CD14-positive monocyte (primary cell): ENCODE measurements around the gene ITGA11. TPM values are rescaled to one million over a fixed set of nuclear protein-coding genes. Genes with fewer than 3 reads are reported as not detected.

Source experiments
- DNase-seq, 3 donors: peaks; one replicate each; pipeline ENCODE4 v3.0.0-alpha.2; 2011 to 2022
- H2AFZ ChIP-seq: 2 replicates; pipeline ENCODE4 v1.6.0; 2012; ENCODE audit warnings: mild to moderate bottlenecking, low read depth, low read length, inconsistent platforms; ENCODE audit not compliant: insufficient read depth, poor library complexity, severe bottlenecking
- H3K27ac ChIP-seq, 2 donors: 1 replicate in 1 of 2; 2 replicates in 1 of 2; pipeline ENCODE4 v1.5.1; 2012 to 2013; ENCODE audit warnings: low read length in 2 of 2, control low read depth in 1 of 2, inconsistent platforms in 1 of 2, low read depth in 1 of 2, mild to moderate bottlenecking in 1 of 2
- H3K27me3 ChIP-seq, 2 donors: one replicate each; pipeline versions ENCODE4 v1.6.0 to v1.6.1; 2011 to 2013; ENCODE audit warnings: low read length in 2 of 2; ENCODE audit not compliant: control insufficient read depth in 2 of 2, insufficient read depth in 2 of 2
- H3K36me3 ChIP-seq, 2 donors: replicated peaks in 1 of 2; 1 replicate in 1 of 2; 2 replicates in 1 of 2; pipeline versions ENCODE4 v1.5.1 to v1.6.1; 2012 to 2013; ENCODE audit warnings: low read length in 2 of 2, control low read depth in 1 of 2, inconsistent platforms in 1 of 2, mild to moderate bottlenecking in 1 of 2; ENCODE audit not compliant: insufficient read depth in 2 of 2, control insufficient read depth in 1 of 2
- H3K4me1 ChIP-seq, 2 donors: 1 replicate in 1 of 2; 2 replicates in 1 of 2; pipeline versions ENCODE4 v1.5.1 to v1.6.1; 2012 to 2013; ENCODE audit warnings: low read length in 2 of 2, control low read depth in 1 of 2, inconsistent platforms in 1 of 2, mild to moderate bottlenecking in 1 of 2, moderate library complexity in 1 of 2; ENCODE audit not compliant: insufficient read depth in 2 of 2, control insufficient read depth in 1 of 2
- H3K4me2 ChIP-seq: replicated peaks from 2 replicates; pipeline ENCODE3; 2012; ENCODE audit warnings: low read length, moderate library complexity, mild to moderate bottlenecking; ENCODE audit not compliant: poor library complexity, severe bottlenecking; ENCODE audit errors: extremely low read depth
- H3K4me3 ChIP-seq, 3 experiments: fragments of 200-600 bp in 1 of 3; sonication (generic) in 1 of 3; replicated peaks in 1 of 3; 1 replicate in 2 of 3; 2 replicates in 1 of 3; pipeline ENCODE4 v1.5.1; 2011 to 2013; ENCODE audit warnings: low read length in 3 of 3, mild to moderate bottlenecking in 3 of 3, control low read depth in 2 of 3, low read depth in 2 of 3, inconsistent platforms in 1 of 3, moderate library complexity in 1 of 3
- H3K79me2 ChIP-seq: 2 replicates; pipeline ENCODE4 v1.6.0; 2012; ENCODE audit warnings: mild to moderate bottlenecking, control low read depth, inconsistent platforms, low read length, moderate library complexity; ENCODE audit not compliant: insufficient read depth
- H3K9ac ChIP-seq: 2 replicates; pipeline ENCODE4 v1.6.0; 2017; ENCODE audit warnings: low read length, mild to moderate bottlenecking; ENCODE audit not compliant: insufficient read depth, poor library complexity, severe bottlenecking
- H3K9me3 ChIP-seq, 2 donors: replicated peaks in 1 of 2; 1 replicate in 1 of 2; 2 replicates in 1 of 2; pipeline versions ENCODE4 v1.5.1 to v1.6.1; 2012 to 2013; ENCODE audit warnings: low read length in 2 of 2, control low read depth in 1 of 2; ENCODE audit not compliant: control insufficient read depth in 1 of 2, insufficient read depth in 1 of 2
- H4K20me1 ChIP-seq: 2 replicates; pipeline ENCODE4 v1.6.0; 2012; ENCODE audit warnings: mild to moderate bottlenecking, low read length, control low read depth, moderate library complexity; ENCODE audit not compliant: insufficient read depth
- H3K27ac Mint-ChIP-seq, 7 donors: one replicate each; pipeline ENCODE4 v1.8.0; 2020; ENCODE audit warnings: mild to moderate bottlenecking in 7 of 7, mixed read lengths in 7 of 7, moderate library complexity in 6 of 7, inconsistent platforms in 2 of 7
- H3K27me3 Mint-ChIP-seq, 3 donors: one replicate each; pipeline ENCODE4 v1.8.0; 2021 to 2022; ENCODE audit warnings: low read depth in 3 of 3, mild to moderate bottlenecking in 3 of 3, mixed read lengths in 3 of 3, moderate library complexity in 3 of 3, inconsistent platforms in 1 of 3
- H3K36me3 Mint-ChIP-seq, 2 donors: one replicate each; pipeline ENCODE4 v1.8.0; 2020; ENCODE audit warnings: mixed read lengths in 2 of 2, inconsistent platforms in 1 of 2, mild to moderate bottlenecking in 1 of 2
- H3K4me1 Mint-ChIP-seq: one replicate; pipeline ENCODE4 v1.8.0; 2020; ENCODE audit warnings: mild to moderate bottlenecking, mixed read lengths
- H3K4me3 Mint-ChIP-seq, 2 donors: one replicate each; pipeline ENCODE4 v1.8.0; 2020; ENCODE audit warnings: mild to moderate bottlenecking in 2 of 2, mixed read lengths in 2 of 2, moderate library complexity in 1 of 2
- H3K9me3 Mint-ChIP-seq, 7 donors: one replicate each; pipeline ENCODE4 v1.8.0; 2020 to 2022; ENCODE audit warnings: mixed read lengths in 7 of 7, mild to moderate bottlenecking in 6 of 7, moderate library complexity in 6 of 7, inconsistent platforms in 2 of 7
- WGBS: methylation state at CpG from one replicate; pipeline ENCODE4 v1.1.5; 2013; ENCODE audit warnings: missing lambda C conversion rate; ENCODE audit not compliant: insufficient coverage; 5-methylcytosine and 5-hydroxymethylcytosine counted together
- intact Hi-C, 2 donors: fragments of 100-400 bp; cut with micrococcal nuclease; formaldehyde crosslinking; loops; one replicate each; pipeline versions ENCODE4 v1.15.0 to v1.15.1; 2023
- polyA plus RNA-seq, 3 donors: library from polyadenylated mRNA; depleted of rRNA in 1 of 3; unstranded in 2 of 3; stranded (reverse) in 1 of 3; fragments of 300-500 nt in 2 of 3; fragments of >200 nt in 1 of 3; fragmentation: Illumina TruSeq in 2 of 3; gene quantifications; 1 replicate in 2 of 3; 2 replicates in 1 of 3; pipeline ENCODE4 v1.2.3, GENCODE V29; 2012 to 2021
- TF ChIP-seq, protein P1 (sequence below): fragments of 200-600 bp; IDR thresholded peaks from one replicate; pipeline ENCODE4 v1.8.0; 2022; ENCODE audit warnings: antibody characterized with exemption, mild to moderate bottlenecking

ITGA11 gene
- polyA plus RNA-seq, 3 donors = under 0.01 to 0.01 TPM; not detected in 1

DNA sequence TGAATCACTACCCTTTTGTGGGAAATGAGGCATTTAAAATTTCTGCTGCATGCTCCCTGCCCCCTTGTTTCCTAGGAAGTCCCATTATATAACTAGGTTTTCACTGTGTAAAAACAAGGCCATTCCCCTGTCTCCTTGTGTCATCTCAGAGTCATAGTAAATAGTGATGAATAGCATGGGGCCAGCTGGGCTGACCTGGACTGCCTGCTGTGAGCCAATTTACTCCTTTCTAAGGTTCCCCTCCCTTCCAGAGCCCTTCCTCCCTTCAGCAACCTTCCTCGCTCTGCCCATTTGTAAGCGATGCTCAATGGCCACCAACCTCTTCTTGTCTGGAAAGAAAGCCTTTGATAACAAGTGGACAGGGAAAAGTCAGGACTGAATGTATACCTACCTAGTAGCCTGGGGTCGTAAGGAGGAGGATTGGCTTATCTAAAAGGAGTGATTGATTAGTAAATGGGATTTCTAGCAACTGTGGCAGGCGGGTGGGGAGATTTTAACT lies 11.7 kb downstream of the ITGA11 start:
- WGBS = no CpG with 5 or more reads among the region's 4 CpGs
- no peaks in the 10 kb centered on the region for H3K4me1 ChIP-seq
- H3K9ac ChIP-seq = no peak overlapping the region
- Mint-ChIP-seq H3K27ac (no peak overlapping the region), H3K4me1 (peaks cover 6% of the 10 kb centered on the region), H3K9me3 (no peaks in the 10 kb centered on the region), H3K36me3 (no peaks in the 10 kb centered on the region), H3K4me3 (no peak overlapping the region), H3K27me3 (peaks cover 0 to 12% (median 3%) of the 10 kb centered on the region in 3 donors)
- TF ChIP-seq, protein P1, sequence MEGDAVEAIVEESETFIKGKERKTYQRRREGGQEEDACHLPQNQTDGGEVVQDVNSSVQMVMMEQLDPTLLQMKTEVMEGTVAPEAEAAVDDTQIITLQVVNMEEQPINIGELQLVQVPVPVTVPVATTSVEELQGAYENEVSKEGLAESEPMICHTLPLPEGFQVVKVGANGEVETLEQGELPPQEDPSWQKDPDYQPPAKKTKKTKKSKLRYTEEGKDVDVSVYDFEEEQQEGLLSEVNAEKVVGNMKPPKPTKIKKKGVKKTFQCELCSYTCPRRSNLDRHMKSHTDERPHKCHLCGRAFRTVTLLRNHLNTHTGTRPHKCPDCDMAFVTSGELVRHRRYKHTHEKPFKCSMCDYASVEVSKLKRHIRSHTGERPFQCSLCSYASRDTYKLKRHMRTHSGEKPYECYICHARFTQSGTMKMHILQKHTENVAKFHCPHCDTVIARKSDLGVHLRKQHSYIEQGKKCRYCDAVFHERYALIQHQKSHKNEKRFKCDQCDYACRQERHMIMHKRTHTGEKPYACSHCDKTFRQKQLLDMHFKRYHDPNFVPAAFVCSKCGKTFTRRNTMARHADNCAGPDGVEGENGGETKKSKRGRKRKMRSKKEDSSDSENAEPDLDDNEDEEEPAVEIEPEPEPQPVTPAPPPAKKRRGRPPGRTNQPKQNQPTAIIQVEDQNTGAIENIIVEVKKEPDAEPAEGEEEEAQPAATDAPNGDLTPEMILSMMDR = no peak
- DNase-seq = no peak
- H4K20me1 ChIP-seq = no peaks in the 10 kb centered on the region
- H3K4me3 ChIP-seq = no peak overlapping the region
- H3K27me3 ChIP-seq = no peaks in the 10 kb centered on the region
- no peaks in the 10 kb centered on the region for H3K36me3 ChIP-seq
- no peak overlapping the region for H3K4me2 ChIP-seq
- no peaks in the 10 kb centered on the region for H3K9me3 ChIP-seq
- H2AFZ ChIP-seq = no peak overlapping the region
- no peaks in the 10 kb centered on the region for H3K79me2 ChIP-seq
- intact Hi-C loops = no loop called here
- no peak overlapping the region for H3K27ac ChIP-seq

DNA sequence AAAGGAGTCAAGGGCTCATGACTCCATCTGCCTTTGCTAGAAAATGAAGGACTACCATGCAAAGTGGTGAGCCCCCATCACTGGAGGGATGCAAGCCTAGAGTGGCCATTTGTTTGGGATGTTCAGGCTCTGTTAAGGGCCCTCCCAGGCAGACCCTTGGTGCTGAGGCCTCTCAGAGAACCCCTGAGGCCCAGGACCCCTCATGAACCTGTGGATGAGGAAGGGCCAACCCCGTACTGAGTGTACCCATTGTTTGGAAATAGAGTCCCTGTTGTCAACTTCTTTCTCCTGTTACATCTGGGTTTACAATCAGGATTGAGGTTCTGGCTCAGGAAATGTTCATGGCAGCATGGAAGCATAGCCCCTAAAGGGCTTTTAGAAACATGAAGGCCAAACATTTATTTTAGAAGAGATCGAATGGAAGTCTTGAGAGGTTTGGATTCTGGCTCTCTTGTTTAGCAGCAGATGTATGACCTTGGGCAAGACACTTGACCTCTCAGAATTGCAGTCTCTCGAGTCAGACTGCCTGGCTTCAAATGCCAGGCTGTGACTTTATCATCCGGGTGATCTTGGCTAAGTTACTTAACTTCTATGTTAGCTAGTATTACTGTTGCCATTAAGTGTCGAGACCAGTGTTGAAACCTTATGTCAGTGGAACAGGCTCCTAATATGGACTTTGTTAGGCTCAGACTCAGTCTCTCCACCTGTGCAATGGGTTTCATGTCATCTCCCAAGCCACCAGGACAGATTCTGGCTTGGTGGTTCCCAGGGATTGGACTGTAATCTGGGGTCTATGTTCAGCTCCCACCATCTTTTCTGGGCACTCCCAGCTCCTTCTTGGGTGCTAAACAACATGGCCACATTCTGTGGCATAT lies 12.4 kb downstream of the ITGA11 start:
- Histone ChIP-seq H3K27ac (no peak overlapping the region), H3K9ac (no peak overlapping the region), H4K20me1 (no peaks in the 10 kb centered on the region), H3K9me3 (no peaks in the 10 kb centered on the region), H3K79me2 (no peaks in the 10 kb centered on the region), H3K4me1 (no peaks in the 10 kb centered on the region), H3K4me3 (no peak overlapping the region), H2AFZ (no peak overlapping the region), H3K36me3 (no peaks in the 10 kb centered on the region), H3K4me2 (no peak overlapping the region), H3K27me3 (no peaks in the 10 kb centered on the region)
- WGBS = 97% methylated on average over 5 of the region's 5 CpGs
- Mint-ChIP-seq H3K9me3 (no peaks in the 10 kb centered on the region), H3K4me1 (peaks cover 6% of the 10 kb centered on the region), H3K36me3 (no peaks in the 10 kb centered on the region), H3K4me3 (no peak overlapping the region), H3K27ac (no peak overlapping the region), H3K27me3 (peaks cover 2 to 12% (median 3%) of the 10 kb centered on the region in 3 donors)
- intact Hi-C loops = no loop called here
- DNase-seq = no peak
- TF ChIP-seq, protein P1 = no peak
